ENCODE measurements around the gene MAPRE2. TPM values are rescaled to one million over a fixed set of nuclear protein-coding genes. Genes with fewer than 3 reads are reported as not detected.

MAPRE2 gene
- total and polyA plus RNA-seq, 2 of the 13 experiments (the other 11 are each of a cell fraction or from before 2014, with no cell fraction given): 34.5 to 67.9 TPM

- ATAC-seq (no peak), DNase-seq (ENCODE audit: low spot score) (no peak), FAIRE-seq (no peak)
- peaks cover 5% of the 10 kb centered on the region for H3K79me2 ChIP-seq (ENCODE audit: insufficient read depth, low read length)
- intact Hi-C loops (cut with micrococcal nuclease; ENCODE audit: unreplicated experiment): no loop called here
- in situ Hi-C loops (cut with HindIII; ENCODE audit: extremely low pct_ligation_motif_present, low pct_unique_long_range_greater_than_20kb): no loop called here
- TF ChIP-seq ARNTL (CRISPR knock-in tag; IDR thresholded peaks at IDR 0.05) (no peak), BHLHE40 (IDR thresholded peaks at IDR 0.05; ENCODE audit: low read length) (no peak), POGK (CRISPR knock-in tag; conservative IDR thresholded peaks at IDR 0.05) (no peak)
- TF ChIP-seq, protein P1, sequence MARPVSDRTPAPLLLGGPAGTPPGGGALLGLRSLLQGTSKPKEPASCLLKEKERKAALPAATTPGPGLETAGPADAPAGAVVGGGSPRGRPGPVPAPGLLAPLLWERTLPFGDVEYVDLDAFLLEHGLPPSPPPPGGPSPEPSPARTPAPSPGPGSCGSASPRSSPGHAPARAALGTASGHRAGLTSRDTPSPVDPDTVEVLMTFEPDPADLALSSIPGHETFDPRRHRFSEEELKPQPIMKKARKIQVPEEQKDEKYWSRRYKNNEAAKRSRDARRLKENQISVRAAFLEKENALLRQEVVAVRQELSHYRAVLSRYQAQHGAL (CRISPR knock-in tag; IDR thresholded peaks at IDR 0.05; ENCODE audit: not compliant biosample characterization): no peak
- H3K27me3 ChIP-seq (ENCODE audit: control insufficient read depth in 1 of 2, insufficient read depth in 2 of 2, low read length in 2 of 2): no peaks in the 10 kb centered on the region
- BruUV-seq (replicated peaks): no TSS peak
- ChIA-PET CTCF (ENCODE audit: low intra/inter-chr PET ratio, low total read pairs) (no interaction called here), POLR2A (no interaction called here)
- H3K9me3 ChIP-seq (ENCODE audit: low read length): no peaks in the 10 kb centered on the region
- H3K36me3 ChIP-seq (replicated peaks in 1 of 2; ENCODE audit: control insufficient read depth in 1 of 2, insufficient read depth in 2 of 2, low read length in 2 of 2): 0 out of 5 replicates have a peak, but pooled peaks cover 0 to 1% of the 10 kb centered on the region in 2 experiments
- H3K4me3 ChIP-seq (replicated peaks in 1 of 3; ENCODE audit: insufficient read depth in 1 of 3, low read depth in 2 of 3, low read length in 3 of 3): no peak overlapping the region
- no peak overlapping the region for H3K9ac ChIP-seq (ENCODE audit: insufficient read depth, low read depth, low read length)
- H3K4me2 ChIP-seq (ENCODE audit: low read depth, low read length): no peak overlapping the region
- 97% methylated on average over 4 of the region's 4 CpGs for WGBS (ENCODE audit: low lambda C conversion rate)
- H3K27ac ChIP-seq (ENCODE audit: extremely low read length, insufficient read depth, low read length): no peak overlapping the region
- H4K20me1 ChIP-seq (ENCODE audit: insufficient read depth, low read length): no peaks in the 10 kb centered on the region
- H2AFZ ChIP-seq (ENCODE audit: low read length): no peak overlapping the region
- peaks cover 28% of the 10 kb centered on the region for H3K4me1 ChIP-seq (ENCODE audit: insufficient read depth, low read length)
Measured at GRCh38 chr18:35089891-35090550, 48.8 kb downstream of the MAPRE2 start.

GRCh38 chr18:35091841-35092240, 50.6 kb downstream of the MAPRE2 start:
- H3K9me3 ChIP-seq (ENCODE audit: low read length): no peaks in the 10 kb centered on the region
- DNase-seq (ENCODE audit: low spot score) (no peak), FAIRE-seq (no peak), ATAC-seq (no peak)
- no peak overlapping the region for H2AFZ ChIP-seq (ENCODE audit: low read length)
- BruUV-seq (replicated peaks): no TSS peak
- 0 out of 5 replicates have a peak, but pooled peaks cover 0 to 1% of the 10 kb centered on the region in 2 experiments for H3K36me3 ChIP-seq (replicated peaks in 1 of 2; ENCODE audit: control insufficient read depth in 1 of 2, insufficient read depth in 2 of 2, low read length in 2 of 2)
- no peak overlapping the region for H3K27ac ChIP-seq (ENCODE audit: extremely low read length, insufficient read depth, low read length)
- 97% methylated on average over 2 of the region's 2 CpGs for WGBS (ENCODE audit: low lambda C conversion rate)
- intact Hi-C loops (cut with micrococcal nuclease; ENCODE audit: unreplicated experiment): no loop called here
- in situ Hi-C loops (cut with HindIII; ENCODE audit: extremely low pct_ligation_motif_present, low pct_unique_long_range_greater_than_20kb): no loop called here
- H3K9ac ChIP-seq (ENCODE audit: insufficient read depth, low read depth, low read length): no peak overlapping the region
- H3K27me3 ChIP-seq (ENCODE audit: control insufficient read depth in 1 of 2, insufficient read depth in 2 of 2, low read length in 2 of 2): no peaks in the 10 kb centered on the region
- ChIA-PET POLR2A (no interaction called here), CTCF (ENCODE audit: low intra/inter-chr PET ratio, low total read pairs) (no interaction called here)
- H3K4me1 ChIP-seq (ENCODE audit: insufficient read depth, low read length): peaks cover 12% of the 10 kb centered on the region
- peaks cover under 1% of the 10 kb centered on the region for H3K79me2 ChIP-seq (ENCODE audit: insufficient read depth, low read length)
- no peak overlapping the region for H3K4me2 ChIP-seq (ENCODE audit: low read depth, low read length)
- H3K4me3 ChIP-seq (replicated peaks in 1 of 3; ENCODE audit: insufficient read depth in 1 of 3, low read depth in 2 of 3, low read length in 3 of 3): no peak overlapping the region
- no peaks in the 10 kb centered on the region for H4K20me1 ChIP-seq (ENCODE audit: insufficient read depth, low read length)
- TF ChIP-seq ARID5B (CRISPR knock-in tag; IDR thresholded peaks at IDR 0.05): no peak
- TF ChIP-seq RCOR2 (CRISPR knock-in tag; IDR thresholded peaks at IDR 0.05): no peak
- TF ChIP-seq ZNF484 (CRISPR knock-in tag; IDR thresholded peaks at IDR 0.05; ENCODE audit: borderline replicate concordance, low read depth): no peak
- TF ChIP-seq MED8 (CRISPR knock-in tag; IDR thresholded peaks at IDR 0.05; ENCODE audit: insufficient replicate concordance): no peak
- TF ChIP-seq ZNF598 (CRISPR knock-in tag; IDR thresholded peaks at IDR 0.05; ENCODE audit: borderline replicate concordance): no peak
- TF ChIP-seq ZNF331 (CRISPR knock-in tag; IDR thresholded peaks at IDR 0.05): no peak
- no peak for TF ChIP-seq RXRA (CRISPR knock-in tag; IDR thresholded peaks at IDR 0.05)
- TF ChIP-seq ZNF550 (CRISPR knock-in tag; IDR thresholded peaks at IDR 0.05; ENCODE audit: borderline replicate concordance): no peak

All from HepG2 (cell line).